Immature natural killer cell (primary cell): ENCODE measurements around the gene TXNIP. TPM values are rescaled to one million over a fixed set of nuclear protein-coding genes. Genes with fewer than 3 reads are reported as not detected.

ENCODE experiments used
- DNase-seq, 3 donors: peaks; one replicate each; pipeline ENCODE4 v3.0.0; 2022; ENCODE audit warnings: mixed read lengths in 1 of 3
- H3K27ac Mint-ChIP-seq, 6 donors: one replicate each; pipeline ENCODE4 v1.8.0; 2020; ENCODE audit warnings: mixed read lengths in 6 of 6, mild to moderate bottlenecking in 5 of 6, inconsistent platforms in 4 of 6, moderate library complexity in 3 of 6
- H3K27me3 Mint-ChIP-seq, 3 donors: one replicate each; pipeline ENCODE4 v1.8.0; 2020 to 2021; ENCODE audit warnings: low read depth in 3 of 3, mild to moderate bottlenecking in 3 of 3, mixed read lengths in 3 of 3, moderate library complexity in 3 of 3, inconsistent platforms in 1 of 3
- H3K36me3 Mint-ChIP-seq, 3 donors: one replicate each; pipeline ENCODE4 v1.8.0; 2020; ENCODE audit warnings: mixed read lengths in 3 of 3, inconsistent platforms in 2 of 3, mild to moderate bottlenecking in 2 of 3
- H3K4me1 Mint-ChIP-seq, 2 donors: one replicate each; pipeline ENCODE4 v1.8.0; 2020; ENCODE audit warnings: inconsistent platforms in 2 of 2, mild to moderate bottlenecking in 2 of 2, mixed read lengths in 2 of 2, moderate library complexity in 1 of 2
- H3K4me3 Mint-ChIP-seq, 5 donors: one replicate each; pipeline ENCODE4 v1.8.0; 2020; ENCODE audit warnings: mild to moderate bottlenecking in 5 of 5, mixed read lengths in 5 of 5, inconsistent platforms in 3 of 5, moderate library complexity in 3 of 5
- H3K9me3 Mint-ChIP-seq, 6 donors: one replicate each; pipeline ENCODE4 v1.8.0; 2020; ENCODE audit warnings: mild to moderate bottlenecking in 6 of 6, mixed read lengths in 6 of 6, inconsistent platforms in 4 of 6, moderate library complexity in 3 of 6
- polyA plus RNA-seq, 3 donors: library from polyadenylated mRNA; unstranded; fragments of 300-500 nt; fragmentation: Illumina TruSeq; gene quantifications; one replicate each; pipeline ENCODE4 v1.2.3, GENCODE V29; 2021

Gene TXNIP
- polyA plus RNA-seq, 3 donors from 2014 or later: 3,408 to 4,367 (median 4,229) TPM

GRCh38 chr1:145986551-145986950, 9.8 kb downstream of the TXNIP start:
- Mint-ChIP-seq H3K4me3 (no peak overlapping the region), H3K36me3 (peaks cover under 1 to 1% (median under 1%) of the 10 kb centered on the region in 3 donors), H3K27ac (peak overlapping the region in 1 of 6 donors; percentile 17), H3K9me3 (peaks cover 0 to 3% (median 0%) of the 10 kb centered on the region in 6 donors), H3K27me3 (peaks cover 0 to 10% (median 4%) of the 10 kb centered on the region in 3 donors), H3K4me1 (peaks cover 49 to 76% of the 10 kb centered on the region in 2 donors)
- no peak for DNase-seq

DNA sequence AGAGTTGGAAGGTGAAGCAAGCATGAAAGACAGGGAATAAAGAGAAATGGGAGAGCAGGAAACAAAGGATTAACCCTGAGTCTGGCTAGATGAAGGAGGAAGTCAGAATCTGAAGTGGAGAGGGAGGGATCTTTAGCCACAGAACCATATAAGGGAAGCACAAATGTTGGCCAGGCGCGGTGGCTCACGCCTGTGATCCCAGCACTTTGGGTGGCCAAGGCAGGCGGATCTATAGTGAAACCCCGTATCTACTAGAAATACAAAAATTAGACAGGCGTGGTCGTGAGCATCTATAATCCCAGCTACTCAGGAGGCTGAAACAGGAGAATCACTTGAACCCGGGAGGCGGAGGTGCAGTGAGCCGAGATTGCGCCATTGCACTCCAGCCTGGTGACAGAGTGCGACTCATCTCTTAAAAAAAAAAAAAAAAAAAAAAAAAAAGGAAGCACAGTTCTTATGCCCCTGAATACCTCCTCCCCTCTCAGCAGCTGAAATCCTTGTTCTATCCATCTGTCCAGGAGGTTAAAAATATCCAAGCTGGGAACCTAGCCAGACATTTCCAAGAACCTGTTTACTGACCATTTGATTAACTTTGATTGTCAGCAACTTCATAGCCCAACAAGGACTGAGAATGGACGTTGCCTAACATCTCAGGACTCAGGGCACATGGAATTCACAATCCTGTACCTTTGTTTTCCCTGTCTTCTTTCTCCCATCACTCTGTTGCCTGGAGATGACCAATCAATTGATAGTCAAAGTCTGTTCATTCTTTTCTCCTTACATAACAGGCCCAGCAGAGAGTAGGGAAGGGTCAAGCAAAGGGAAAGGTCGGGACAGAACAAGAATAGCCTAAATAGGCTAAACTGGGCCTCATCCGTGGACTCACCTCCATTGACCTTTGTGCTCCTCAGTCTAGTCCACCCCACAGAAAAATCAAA, 10.6 kb downstream of the TXNIP start:
- no peak for DNase-seq
- peaks cover 0 to 7% (median 4%) of the 10 kb centered on the region in 3 donors for H3K27me3 Mint-ChIP-seq
- H3K9me3 Mint-ChIP-seq: peaks cover 0 to 3% (median 0%) of the 10 kb centered on the region in 6 donors
- H3K4me3 Mint-ChIP-seq: peak overlapping the region in 3 of 5 donors; percentile 19 to 66 (median 42)
- H3K36me3 Mint-ChIP-seq: no peaks in the 10 kb centered on the region
- H3K27ac Mint-ChIP-seq: peak overlapping the region in 5 of 6 donors; percentile 67 to 86 (median 80)
- peaks cover 42 to 71% of the 10 kb centered on the region in 2 donors for H3K4me1 Mint-ChIP-seq

- no peak for DNase-seq
- Mint-ChIP-seq H3K27ac (peak overlapping the region in 5 of 6 donors; percentile 59 to 86 (median 80)), H3K4me3 (peak overlapping the region in 1 of 5 donors; percentile 66), H3K9me3 (no peaks in the 10 kb centered on the region), H3K36me3 (no peaks in the 10 kb centered on the region), H3K27me3 (peaks cover 0 to 7% (median 4%) of the 10 kb centered on the region in 3 donors), H3K4me1 (peaks cover 35 to 64% of the 10 kb centered on the region in 2 donors)
Measured at GRCh38 chr1:145985129-145985501, 11.3 kb downstream of the TXNIP start.

- no peaks in the 10 kb centered on the region for H3K36me3 Mint-ChIP-seq
- H3K4me1 Mint-ChIP-seq: peaks cover 35 to 64% of the 10 kb centered on the region in 2 donors
- no peak for DNase-seq
- H3K4me3 Mint-ChIP-seq: peak overlapping the region in 3 of 5 donors; percentile 15 to 29 (median 23)
- H3K27me3 Mint-ChIP-seq: peaks cover 0 to 7% (median 2%) of the 10 kb centered on the region in 3 donors
- H3K27ac Mint-ChIP-seq: peak overlapping the region; percentile 24 to 86 (median 78)
- H3K9me3 Mint-ChIP-seq: no peaks in the 10 kb centered on the region
Measured at GRCh38 chr1:145983960-145984830, 12.2 kb downstream of the TXNIP start.

DNA sequence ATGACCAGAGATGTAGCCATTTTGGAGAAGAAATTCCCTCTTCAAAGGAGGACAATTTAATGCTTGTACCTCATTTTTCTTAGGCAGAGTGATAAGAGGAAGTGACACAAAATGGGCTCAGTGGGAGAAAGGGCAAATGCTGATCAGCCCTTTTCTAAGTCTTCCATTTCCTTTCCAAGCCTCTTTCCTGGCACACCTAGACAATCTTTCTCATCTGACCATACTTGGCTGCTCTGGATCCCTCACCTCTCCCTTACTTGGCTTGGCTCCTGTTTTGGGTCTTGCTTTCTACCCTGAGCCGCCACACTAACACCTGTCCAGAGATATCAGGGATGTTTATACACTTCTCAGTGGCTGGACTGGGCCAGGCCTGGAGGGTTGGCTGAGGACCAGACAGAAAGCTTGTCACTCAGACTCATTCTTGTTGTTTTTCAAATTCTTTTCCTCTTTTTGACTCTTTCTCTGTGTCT, 13.1 kb downstream of the TXNIP start:
- H3K36me3 Mint-ChIP-seq: no peaks in the 10 kb centered on the region
- peak overlapping the region in 5 of 6 donors; percentile 2 to 51 (median 24) for H3K27ac Mint-ChIP-seq
- peaks cover 30 to 57% of the 10 kb centered on the region in 2 donors for H3K4me1 Mint-ChIP-seq

DNA sequence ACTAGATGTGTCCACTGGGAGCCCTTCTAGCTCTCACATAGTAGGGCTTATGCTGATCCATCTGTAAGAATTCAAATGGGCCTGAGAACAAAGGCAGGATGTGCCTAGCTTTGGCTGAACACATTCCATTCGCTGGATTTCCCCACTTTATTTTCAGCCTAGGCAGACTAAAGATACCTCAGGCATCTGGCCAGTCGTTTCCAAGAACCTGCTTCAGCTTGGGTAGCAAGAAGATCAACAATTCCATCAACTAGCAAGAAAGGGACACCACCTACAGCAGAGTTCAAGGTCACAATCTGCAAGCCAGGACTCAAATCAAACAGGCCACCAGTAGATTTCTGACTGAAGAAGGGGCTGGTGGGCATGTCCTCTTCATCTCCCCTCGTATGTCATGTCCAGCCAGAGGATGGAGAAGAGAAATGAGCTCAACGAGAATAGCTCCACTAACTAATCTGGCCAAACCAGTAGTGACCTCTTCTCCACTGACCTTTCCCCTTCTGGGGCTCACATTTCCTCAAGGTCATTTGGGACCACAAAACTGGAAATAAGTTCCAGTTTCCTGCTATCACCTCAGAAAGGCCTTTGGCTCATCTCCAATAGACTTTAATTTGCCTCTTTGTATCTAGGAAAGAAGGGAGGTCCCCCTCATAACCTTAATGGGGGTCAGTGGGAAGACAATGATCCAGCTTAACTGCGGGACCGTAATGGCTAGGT, 14.2 kb downstream of the TXNIP start:
- peak overlapping the region in 1 of 5 donors; percentile 26 for H3K4me3 Mint-ChIP-seq
- no peaks in the 10 kb centered on the region for H3K36me3 Mint-ChIP-seq
- peaks cover 28 to 50% of the 10 kb centered on the region in 2 donors for H3K4me1 Mint-ChIP-seq
- peak overlapping the region in 2 of 6 donors; percentile 61 to 91 for H3K27ac Mint-ChIP-seq
- H3K9me3 Mint-ChIP-seq: no peaks in the 10 kb centered on the region
- no peak for DNase-seq
- peaks cover 0 to 4% (median 0%) of the 10 kb centered on the region in 3 donors for H3K27me3 Mint-ChIP-seq

More for the DNA sequence above, 13.1 kb downstream of the TXNIP start:
- peaks cover 0 to 4% (median 2%) of the 10 kb centered on the region in 3 donors for H3K27me3 Mint-ChIP-seq
- no peak overlapping the region for H3K4me3 Mint-ChIP-seq
- DNase-seq: no peak
- H3K9me3 Mint-ChIP-seq: no peaks in the 10 kb centered on the region

DNA sequence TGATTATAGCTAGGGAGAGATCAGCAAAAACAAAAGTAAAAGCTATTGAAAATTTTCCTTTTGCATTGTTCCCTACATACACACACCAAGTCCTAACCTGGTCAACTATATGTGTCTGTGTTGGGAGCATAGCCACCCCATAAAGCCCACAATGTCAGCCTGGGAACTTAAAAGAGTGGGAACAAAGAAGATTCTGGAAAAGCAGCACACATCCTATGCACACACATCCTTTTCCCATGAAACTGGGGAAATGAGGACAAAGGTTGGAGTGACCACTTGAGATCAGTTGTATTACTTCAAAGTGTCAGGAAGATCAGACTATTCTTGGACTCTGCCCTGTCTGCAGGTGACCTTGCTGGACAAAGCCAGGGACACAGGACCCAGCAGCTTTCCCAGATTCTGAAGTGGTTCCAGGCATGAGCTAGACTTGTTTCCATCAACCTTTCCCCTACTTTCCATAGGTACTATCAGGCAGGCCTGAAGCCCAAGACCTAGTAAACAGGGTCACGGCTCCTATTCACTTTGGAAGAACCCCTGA, 15.9 kb downstream of the TXNIP start:
- H3K36me3 Mint-ChIP-seq: no peaks in the 10 kb centered on the region
- H3K27ac Mint-ChIP-seq: no peak overlapping the region

GRCh38 chr1:145979746-145980456, 16.5 kb downstream of the TXNIP start:
- DNase-seq: peak in 1 of 3 donors; percentile 44
- Mint-ChIP-seq H3K4me3 (no peak overlapping the region), H3K27ac (no peak overlapping the region), H3K36me3 (peaks cover 0 to 6% (median 5%) of the 10 kb centered on the region in 3 donors), H3K4me1 (peaks cover 15 to 38% of the 10 kb centered on the region in 2 donors), H3K9me3 (no peaks in the 10 kb centered on the region), H3K27me3 (no peaks in the 10 kb centered on the region)

More for the DNA sequence above, 15.9 kb downstream of the TXNIP start:
- H3K27me3 Mint-ChIP-seq: no peaks in the 10 kb centered on the region
- no peak for DNase-seq
- H3K4me3 Mint-ChIP-seq: no peak overlapping the region
- H3K9me3 Mint-ChIP-seq: no peaks in the 10 kb centered on the region
- peaks cover 21 to 40% of the 10 kb centered on the region in 2 donors for H3K4me1 Mint-ChIP-seq

DNA sequence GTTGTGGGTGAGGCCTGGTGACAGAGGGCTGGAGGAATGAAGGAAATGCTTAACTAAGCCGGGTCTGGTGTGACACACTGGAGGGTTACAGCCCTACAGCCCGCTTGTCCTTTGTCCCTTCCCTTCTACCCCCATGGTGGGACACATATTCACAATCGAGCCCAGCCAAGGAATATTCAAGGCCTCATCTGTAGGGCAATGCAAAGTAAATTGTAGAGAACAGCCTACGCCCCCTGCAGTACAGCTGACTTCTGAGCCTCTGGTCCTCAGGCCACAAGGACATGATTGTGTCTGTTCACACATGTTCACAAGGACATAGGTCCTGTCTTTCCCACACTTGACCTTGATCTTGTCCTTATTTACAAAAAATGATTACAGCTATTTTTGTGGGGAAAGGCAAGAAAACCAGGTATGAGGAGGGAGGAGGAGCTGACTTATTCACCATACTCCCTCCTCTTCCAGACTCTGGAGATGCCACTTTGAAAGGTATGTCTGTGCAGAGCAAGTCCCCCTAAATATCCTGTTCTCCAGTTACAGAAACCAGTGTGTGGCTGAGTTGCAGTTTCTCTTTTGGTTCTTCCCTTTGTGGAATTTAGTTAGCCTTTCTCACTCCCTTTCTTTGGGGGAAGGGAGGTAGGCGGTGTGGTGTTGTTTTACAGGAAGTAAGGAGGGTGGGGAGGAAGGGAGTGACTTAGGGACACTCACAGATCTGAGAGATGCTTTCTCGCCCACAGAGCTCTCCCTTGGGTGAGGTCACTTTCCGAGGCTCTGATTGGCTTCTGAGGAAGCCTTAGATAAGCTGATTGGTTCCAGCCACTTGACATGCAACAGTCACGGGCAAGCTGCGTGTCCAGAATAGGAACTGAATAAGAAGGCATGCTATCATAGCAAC, 17.3 kb downstream of the TXNIP start:
- DNase-seq: peak; percentile 79 to 85 (median 81)
- H3K27ac Mint-ChIP-seq: no peak overlapping the region

GRCh38 chr1:145978471-145978853, 17.9 kb downstream of the TXNIP start:
- no peak for DNase-seq
- Mint-ChIP-seq H3K27ac (no peak overlapping the region), H3K4me1 (peaks cover 4 to 31% of the 10 kb centered on the region in 2 donors), H3K27me3 (no peaks in the 10 kb centered on the region), H3K36me3 (peaks cover 0 to 6% (median 5%) of the 10 kb centered on the region in 3 donors), H3K4me3 (no peak overlapping the region), H3K9me3 (no peaks in the 10 kb centered on the region)

More for the DNA sequence above, 17.3 kb downstream of the TXNIP start:
- Mint-ChIP-seq H3K4me3 (no peak overlapping the region), H3K4me1 (peaks cover 10 to 36% of the 10 kb centered on the region in 2 donors), H3K36me3 (peaks cover 0 to 6% (median 5%) of the 10 kb centered on the region in 3 donors), H3K9me3 (no peaks in the 10 kb centered on the region), H3K27me3 (no peaks in the 10 kb centered on the region)
